NCI-H1105 (cell line): ENCODE data around the gene JAML.

Source experiments
- DNase-seq: peaks from one replicate; lab custom pipeline; 2025; lab: John Stamatoyannopoulos, UW

Gene JAML

DNA sequence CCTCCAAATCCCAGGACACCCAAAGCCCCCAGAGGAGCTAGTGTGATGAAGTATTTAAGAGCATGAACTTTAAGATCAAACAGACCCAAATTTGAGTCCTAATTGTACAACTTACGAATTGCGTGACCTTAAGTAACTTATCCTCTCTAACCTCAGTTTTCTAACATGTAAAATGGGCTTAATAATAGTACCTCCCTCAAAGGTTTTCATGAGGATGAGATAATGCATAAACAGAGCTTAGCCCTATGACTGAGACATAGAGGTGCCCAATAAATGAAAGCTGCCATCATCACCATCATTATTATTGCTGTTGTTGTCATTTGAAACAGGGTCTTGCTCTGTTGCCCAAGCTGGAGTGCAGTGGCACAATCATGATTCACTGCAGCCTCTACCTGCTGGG is 57.6 kb downstream of the JAML start:
- no peak for DNase-seq

DNA sequence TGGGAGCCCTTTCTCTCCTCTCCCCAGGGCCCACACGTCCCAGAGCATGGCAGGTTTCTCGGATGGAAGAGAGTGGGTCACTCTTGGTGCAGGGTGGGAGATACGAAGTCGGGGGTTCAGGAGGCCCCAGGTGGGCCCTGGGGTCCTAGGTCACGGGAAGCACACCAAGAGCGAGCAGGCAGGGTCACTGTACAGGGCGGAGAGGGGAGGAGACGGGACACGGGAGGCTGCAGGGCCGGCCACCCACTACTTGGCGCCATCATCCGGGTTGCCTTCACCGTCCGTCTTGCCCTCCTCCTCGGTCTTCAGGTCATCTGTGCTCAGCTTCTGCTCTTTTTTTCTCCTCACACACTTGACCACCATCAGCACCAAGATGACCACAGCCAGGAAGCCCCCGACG is 58.2 kb downstream of the JAML start:
- no peak for DNase-seq

DNA sequence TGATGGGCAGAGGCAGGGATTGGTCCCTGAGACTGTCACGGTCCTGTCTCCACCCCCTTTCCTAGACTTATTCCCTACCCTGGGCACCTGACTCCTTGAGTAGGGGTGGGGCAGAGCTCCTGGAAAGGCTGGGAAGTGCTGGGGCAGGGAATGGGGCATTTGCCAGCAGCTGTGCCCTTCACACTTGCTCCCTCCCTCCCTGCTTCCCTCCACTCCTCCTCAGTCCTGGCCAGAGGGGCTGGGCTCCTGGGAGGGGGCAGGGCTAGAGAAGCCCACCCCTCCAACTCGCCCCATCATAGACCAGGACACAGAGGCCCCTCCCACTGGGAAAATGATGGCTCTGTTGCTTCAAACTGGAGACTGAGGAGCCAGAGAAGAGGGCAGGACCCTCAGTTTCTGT is 59.9 kb downstream of the JAML start:
- DNase-seq, result no peak

DNA sequence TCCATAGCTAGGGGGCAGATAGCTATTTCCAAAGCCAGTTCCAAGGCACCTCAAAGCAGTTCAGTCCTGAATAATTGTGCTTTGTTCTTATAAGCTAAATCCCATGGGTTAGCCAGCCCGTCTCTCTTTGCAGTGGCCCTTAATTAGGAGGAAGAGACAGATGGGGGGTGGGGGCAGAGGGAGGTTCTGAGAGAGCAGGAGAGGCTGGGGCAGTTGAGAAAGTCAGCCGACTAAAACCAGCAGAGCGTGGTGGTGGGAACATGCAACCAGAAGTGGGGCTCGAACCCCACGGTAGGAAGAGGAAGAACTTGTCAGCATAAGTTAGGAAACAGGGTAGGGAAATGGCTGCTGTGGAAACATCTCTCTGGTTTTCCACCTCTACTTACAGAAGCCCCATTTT is 61.3 kb downstream of the JAML start:
- no peak for DNase-seq

DNA sequence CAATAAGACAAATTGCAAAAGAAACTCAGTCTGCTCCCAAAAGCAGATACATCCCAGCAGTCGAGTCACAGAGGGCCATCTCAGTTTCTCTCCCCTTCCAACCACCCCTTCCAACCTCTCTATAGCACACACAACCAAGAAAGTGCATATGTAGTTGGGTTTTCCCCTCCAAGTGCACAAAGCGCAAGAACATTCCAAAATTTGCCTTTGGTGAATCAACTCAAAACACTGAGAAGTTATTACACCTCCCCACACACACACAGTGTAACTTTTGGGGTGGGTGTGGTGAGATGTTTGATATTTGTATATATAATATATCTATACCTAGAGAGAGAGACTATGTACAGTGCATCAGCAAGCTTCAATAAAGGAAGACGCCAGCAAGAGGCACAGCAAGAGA is 62.0 kb downstream of the JAML start:
- DNase-seq, result no peak

DNA sequence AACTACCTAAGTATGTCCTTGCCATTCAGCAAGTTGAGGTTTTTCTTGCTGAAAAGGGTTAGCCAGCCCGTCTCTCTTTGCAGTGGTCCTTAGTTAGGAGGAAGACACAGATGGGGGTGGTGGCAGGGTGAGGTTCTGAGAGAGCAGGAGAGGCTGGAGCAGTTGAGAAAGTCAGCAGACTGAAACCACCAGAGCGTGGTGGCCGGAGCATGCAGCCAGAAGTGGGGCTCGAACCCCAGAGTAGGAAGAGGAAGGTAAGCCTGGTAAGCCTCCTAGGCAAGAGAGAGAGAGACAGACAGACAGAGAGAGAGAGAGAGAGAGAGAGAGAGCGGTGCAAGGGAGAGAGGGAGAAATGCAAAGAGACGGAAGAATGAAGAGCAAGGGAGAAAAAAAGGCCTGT is 63.0 kb downstream of the JAML start:
- no peak for DNase-seq

DNA sequence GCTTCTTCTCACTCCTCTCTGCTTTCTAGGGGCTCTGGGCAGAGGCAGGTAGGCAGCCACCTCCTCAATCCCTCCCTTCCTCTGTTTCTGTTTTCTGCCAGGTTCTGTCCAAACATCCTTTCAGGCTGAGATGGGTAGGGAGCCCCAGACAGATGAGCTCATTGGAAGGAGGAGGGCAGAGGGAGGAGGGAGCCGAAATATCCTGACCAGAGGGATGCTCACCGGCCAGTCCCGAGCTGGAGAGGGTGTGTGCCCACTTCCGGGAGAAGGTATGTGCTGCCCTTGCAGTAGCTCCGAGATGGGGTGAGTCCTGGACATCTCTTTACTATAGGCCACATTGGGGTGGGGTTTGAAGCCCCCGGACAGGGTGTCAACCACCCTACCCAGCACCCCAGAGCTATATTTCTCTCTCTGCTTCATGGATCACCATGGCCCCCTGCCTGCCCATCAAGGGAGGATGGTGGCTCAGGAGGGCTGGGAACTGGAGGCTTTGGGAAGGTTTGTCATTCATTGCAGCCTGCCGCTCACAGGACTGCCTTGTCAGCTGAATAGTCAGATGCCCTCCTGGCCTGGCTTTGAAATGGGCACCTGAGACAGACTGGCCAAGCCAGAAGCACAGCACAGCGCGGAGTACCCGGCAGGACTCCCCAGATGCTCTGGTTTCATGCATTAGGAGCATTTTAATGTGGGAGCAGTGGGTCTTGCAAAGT is 67.5 kb downstream of the JAML start:
- no peak for DNase-seq

DNA sequence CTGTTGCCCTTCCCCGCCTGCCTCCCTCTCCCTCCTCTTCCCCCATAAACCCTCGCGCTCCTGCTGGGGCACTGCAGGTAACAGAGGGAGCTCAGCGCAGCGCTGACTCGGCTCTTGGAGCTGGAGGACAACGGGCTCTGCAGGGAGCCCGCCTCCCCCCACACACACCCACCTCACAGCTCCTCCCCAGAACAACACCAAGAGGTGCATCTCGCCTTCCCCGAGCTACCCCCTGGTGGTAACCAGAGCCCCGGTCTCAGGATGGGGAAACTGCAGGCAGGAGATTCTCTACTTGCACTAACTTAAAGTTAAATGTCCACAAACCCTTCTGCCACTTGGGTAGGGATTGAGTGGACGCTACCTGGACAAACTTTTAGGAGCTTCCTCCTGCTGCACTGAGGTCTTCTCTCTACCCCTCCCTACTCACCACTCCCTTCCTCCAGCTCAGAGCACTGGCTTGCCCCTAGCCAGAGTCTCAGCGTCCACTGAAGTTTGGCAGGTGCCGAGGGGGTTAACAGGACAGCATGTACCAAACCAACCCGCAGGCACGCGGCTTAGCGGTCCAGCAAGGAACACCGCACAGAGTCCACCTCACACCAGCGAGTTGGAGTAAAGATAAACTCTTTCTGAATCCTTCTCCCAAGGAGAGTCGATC is 68.2 kb downstream of the JAML start:
- no peak for DNase-seq

DNA sequence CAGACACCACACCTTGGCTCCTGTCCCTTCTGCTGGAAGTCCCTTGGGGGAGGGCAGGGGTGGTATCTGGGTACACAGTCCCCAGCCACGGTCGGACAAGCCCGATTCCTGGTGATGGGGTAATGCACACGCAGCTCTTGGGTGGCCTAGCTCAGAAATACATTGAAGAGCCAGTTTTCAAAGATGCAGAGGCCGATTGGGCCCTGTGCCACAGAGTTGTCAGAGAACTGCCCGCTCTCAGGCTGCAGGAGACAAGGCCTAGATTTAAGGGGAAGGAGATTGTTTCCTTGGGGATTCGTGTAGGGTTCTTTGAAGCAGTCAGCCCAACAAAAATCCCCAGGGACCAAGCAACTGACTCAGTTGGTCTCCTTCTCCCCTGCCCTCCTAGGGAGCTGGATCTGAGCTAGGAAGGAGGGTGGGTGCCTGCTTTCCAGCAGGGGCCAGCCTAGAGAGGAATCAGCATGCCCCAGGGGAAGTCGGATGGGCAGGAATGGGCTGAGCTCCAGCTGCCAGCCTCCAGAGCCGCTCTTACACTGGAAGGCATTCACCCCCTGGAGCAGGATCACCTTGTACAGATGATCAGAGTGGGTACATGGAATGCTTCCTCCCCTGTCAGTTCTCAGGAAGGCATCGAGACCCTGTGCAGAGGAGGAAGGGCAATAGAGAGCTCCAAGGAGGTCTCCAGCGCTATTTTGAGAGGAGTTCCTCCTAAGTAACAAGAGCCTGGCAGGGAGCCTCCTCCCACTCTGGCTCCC is 68.9 kb downstream of the JAML start:
- no peak for DNase-seq

DNA sequence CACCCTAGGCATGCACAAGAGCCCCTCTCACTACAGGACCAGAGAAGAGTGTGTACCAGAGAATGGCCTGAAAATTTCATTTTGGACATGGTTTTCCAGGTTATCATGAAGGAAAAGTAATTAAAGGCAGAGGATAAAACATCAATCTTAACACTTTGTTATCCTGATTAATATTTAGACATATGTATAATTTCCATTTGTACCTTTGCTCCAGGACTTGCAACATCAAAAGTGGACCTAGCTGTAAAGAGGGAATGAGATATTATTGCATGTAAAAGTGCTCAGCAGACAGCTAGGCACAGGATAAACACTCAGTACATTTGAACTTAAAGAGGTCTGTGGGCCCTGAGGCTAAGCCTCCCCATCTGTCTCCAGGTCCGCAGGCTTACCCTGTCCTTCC is 70.2 kb downstream of the JAML start:
- no peak for DNase-seq

DNA sequence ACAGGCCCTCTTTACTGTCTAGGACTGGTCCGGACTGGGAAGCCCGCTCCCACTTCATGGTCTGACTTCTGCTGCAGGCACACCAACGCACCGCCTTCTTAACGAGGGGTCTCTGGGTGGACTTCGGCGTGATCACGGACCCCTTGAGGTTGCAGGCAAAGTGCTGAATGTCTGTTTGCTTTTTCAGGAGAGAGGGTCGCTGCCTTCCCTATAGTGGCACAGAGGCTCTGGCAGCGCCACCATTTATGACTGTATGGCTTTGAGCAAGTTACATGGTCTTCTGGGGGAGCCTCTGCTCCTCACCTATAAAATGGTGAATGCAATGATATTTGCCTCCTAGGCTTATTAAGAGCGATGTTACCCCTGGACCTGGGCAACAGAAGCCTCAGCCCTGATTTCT is 70.8 kb downstream of the JAML start:
- no peak for DNase-seq

DNA sequence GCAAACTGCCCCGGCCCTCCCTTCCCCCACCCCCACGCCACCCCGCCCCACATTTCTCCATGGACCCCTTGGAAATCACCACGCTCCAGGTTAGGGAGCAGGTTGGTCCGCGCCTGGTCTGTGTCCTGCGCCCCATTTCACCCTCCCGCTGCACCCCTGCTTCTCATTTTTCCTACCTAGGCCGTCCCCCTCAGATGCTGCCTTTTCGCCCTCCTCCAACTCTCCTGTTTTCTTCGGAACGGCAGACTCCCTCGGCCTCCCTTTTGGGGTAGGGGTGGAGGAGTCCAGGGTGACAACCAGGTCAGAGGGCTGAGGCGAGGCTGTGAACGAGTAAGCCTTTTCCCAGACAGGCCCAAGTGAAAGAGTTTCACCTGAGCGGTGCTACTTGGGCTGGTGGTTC is 71.3 kb downstream of the JAML start:
- no peak for DNase-seq

DNA sequence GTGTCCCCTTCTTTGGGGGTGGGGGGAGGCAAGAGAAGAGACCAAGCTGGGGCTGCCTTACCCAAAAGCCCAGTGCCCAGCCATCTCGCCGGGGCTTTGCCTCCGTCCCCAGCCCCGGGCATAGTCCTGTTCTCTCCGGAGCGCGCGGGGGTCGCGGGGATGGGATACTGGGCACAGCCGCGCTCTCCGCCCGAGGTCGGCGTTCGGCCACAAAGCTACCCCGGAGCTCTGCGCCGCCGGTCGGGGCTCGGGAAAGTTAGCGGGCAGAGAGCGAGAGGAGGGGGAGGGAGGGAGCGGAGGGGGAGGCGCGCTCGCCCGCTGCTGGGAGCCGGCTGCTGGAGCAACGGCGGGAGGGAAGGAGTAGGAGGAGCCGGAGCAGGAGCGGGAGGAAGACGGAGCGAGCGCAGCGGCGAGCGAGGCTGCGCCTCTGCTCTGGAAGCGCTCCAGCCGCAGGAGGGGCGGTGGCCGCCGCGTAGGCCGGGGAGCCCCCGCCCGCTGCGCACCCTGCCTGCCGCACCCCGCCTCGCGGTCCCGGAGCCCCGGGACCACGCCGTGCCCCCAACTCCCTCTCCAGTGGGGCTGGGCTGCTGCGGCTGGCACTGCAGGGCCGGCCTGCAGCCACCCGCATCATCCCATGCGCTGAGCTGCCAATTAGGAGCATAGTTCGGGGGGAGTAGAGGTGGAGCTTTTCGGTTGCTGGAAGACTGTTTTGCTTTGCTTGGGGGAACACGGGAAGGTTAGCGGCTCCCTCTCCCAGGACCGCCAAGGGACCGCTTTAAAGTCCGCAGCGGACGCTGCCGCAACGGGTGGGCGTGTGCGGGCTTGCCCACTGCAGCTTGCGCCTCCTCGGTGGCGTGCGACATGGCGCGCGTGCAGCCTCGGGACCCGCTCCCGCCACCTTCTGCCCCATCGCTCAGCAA is 72.0 kb downstream of the JAML start, which contains the start of gene SCN4B:
Gene SCN4B, minus strand, starts transcription at position 272 of the 920 bp plus-strand sequence. Its CDS starts 150 bp downstream, at position 122.
- DNase-seq, result peak; percentile 88

DNA sequence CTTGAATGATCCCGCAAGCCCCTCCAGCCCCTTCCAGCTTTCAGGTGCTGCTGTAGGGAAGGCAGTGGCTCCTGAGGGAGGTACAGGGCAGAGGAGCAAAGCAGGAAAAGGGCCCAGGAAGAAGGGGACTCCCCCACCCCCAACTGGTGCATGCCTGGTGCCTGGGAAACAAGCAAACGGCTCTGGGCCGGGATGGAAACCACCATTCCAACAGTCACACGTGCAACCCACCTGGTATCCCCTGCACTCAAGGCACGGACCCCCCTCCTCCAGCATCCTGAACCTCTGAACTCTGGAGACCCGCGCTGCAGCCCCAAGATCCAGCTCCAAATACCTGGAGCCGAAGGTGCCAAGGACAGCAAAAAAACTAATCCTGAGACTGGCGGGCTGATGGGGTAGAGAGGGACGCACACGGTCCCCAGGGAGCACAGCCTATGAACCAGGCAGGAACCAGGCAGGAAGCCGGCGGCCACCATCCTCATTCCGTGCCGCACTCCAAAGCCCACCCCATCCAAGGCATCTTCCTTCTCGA is 72.7 kb downstream of the JAML start:
- DNase-seq, result peak; percentile 32

DNA sequence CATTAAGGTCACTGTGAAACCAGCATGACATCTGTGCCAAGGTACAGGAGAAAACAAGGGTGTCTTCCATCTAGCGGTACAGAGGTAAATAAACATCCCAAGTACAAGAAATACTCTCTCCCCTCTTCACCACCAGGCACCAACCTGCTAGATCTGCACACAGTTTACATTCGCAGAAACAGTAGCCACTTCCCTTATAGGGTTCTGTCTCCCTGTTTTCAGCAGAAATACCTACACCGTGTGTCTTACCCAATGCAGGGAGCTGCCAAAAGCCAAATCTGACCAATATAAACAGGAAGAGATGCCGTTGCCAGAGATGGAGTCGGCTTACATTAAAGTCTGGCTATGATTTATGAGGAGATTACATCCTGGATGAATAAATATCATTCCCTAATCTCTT is 73.4 kb downstream of the JAML start:
- no peak for DNase-seq

DNA sequence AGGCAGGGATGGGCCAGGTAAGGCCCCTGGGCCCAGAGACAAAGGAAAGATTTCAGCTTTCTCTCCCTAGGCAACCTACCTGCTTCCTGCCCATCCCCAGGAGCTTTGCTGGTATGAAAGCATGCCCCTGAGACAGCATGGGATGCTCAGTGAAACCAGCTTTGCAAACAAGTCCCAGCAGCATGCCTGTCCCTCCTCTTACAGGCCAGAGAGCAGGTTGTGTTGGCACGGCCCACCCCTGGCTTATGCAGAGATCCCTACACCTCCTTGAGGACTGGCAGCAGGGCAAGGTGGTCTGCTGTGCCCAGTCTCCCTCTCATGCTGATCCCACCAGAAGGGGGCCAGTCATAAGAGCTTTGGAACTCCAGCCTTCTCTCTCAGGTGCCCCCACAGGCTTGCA is 75.3 kb downstream of the JAML start:
- no peak for DNase-seq

DNA sequence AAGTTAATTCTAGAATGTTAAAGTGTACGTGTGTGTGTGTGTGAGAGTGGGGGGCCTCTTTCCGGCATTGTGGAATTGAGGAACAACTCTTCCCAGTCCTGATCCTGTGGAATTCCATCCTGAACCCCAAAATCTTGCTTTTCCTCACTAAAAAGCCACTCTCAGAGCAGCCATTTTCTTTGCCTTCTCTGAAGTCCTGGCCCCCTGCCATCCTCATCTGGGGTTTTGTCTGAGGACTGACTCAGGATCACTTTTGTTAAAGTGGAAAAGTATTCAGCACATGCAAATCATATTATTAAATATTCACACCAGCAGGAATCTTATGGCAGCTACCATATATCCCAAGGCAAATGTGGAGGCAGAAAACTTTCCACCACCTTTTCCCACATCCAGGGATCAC is 76.0 kb downstream of the JAML start:
- no peak for DNase-seq

DNA sequence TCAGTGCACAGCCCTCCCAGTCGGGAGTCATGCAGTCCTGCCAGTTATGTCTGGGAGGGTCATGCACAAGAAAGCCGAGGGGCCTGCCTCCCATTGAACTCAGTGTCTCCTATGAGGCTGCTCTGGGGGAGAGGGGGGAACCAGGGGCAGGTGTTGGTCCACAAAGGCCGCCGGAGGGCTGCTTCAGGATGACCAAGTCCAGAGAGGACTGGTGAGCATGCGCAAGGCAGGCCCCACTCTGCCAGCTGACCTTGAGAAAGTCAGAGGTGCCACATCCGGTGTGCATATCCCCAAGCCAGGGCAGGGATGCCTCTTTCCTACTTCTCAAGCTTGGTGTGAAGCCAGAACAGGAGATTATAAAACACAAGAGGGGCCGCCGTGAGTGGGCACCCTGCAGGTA is 76.6 kb downstream of the JAML start:
- DNase-seq, result no peak

DNA sequence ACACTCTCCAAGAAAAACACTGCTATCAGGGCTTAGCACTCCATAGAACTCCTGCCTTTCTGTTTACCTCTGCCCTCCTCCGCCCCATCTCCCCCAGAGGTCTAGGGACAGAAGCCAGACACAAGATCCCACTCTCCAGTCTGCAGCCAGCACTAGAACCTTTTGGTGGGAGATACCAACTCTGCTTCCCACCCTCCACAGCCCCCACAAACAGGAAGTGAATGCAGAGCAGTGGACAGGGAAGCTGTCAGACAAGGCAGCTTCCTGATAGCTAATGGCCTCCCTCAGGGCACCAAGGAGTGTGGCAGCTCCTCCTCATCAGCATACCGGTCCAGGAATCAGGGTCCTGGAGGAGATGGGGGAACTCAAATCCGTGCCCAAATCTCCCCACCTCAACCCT is 77.3 kb downstream of the JAML start:
- no peak for DNase-seq

DNA sequence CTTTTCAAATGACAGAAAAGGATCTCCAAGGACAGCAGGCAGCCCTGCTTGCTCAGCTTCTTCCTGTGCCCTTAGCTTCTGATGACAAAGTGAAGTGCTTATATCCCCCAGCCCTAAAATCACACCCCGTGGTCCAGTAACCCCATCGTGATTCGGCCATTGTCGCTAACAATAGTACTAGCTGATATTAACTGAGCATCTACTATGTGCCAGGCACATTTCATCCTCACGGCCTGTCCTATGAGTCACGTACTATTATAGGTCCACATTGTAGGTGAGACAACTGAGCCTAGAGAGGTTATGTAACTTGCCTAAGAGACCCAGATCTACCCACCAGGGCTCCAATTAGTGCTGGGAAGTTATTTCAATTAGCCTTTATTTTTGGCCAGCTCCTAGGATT is 78.3 kb downstream of the JAML start:
- DNase-seq, result no peak

DNA sequence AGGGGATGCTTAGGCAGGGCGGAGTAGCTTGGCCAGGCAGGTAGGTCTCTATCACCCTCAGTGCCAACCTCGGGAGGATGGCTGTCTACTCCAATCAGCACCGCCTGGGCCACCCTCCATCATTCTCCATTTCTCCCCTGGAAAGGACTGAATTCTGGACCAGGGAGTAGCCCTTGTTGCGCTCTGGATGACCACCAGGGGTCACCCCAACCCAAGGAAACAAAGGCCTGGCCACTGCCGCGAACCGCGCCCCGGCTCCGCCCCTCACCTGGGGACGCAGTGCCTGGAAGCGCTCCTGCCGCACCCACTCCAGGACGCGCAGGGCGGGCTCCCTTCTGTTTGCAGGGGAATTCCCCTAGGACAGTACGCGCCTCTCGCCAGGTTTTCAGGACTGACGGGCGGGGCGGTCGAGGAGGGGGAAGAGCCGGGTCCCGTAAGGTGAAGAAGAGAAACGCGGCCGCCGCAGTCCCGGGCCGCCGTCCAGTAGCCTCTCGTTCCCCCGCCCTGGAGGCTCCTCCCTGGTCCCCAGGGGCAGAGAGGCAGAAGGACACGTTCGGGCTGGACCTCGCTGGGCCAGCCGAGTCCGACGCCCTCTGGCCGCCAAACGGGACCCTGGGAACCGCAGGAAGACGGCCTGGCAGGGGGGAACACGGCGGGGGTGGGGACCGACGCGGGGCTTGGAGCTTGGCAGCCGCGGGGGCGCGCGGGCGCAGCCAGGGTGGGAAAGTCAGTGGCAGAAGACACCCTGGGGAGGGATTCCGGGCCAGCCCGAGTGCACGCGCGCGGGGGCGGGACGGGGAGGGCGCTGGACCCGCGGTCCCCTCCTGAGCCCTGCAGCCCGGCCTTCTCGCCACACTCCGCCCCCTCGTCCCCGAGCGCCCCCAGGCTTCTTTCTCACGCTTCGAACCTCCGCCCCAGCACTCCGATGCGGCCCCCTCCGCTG is 79.3 kb downstream of the JAML start:
- DNase-seq, result peak; percentile 95
